K562 treated with DMSO at 1 percent for 12 hours (cell line): ENCODE data around the gene SLC35F5. TPM values are rescaled to one million over a fixed set of nuclear protein-coding genes. Genes with fewer than 3 reads are reported as not detected.

ENCODE experiments used
- total RNA-seq: library from RNA; unstranded; fragments of 300-600 nt; gene quantifications from 2 replicates; pipeline ENCODE4 v1.2.3, GENCODE V29; 2022; ENCODE audit not compliant: insufficient read depth

The SLC35F5 gene, protein sequence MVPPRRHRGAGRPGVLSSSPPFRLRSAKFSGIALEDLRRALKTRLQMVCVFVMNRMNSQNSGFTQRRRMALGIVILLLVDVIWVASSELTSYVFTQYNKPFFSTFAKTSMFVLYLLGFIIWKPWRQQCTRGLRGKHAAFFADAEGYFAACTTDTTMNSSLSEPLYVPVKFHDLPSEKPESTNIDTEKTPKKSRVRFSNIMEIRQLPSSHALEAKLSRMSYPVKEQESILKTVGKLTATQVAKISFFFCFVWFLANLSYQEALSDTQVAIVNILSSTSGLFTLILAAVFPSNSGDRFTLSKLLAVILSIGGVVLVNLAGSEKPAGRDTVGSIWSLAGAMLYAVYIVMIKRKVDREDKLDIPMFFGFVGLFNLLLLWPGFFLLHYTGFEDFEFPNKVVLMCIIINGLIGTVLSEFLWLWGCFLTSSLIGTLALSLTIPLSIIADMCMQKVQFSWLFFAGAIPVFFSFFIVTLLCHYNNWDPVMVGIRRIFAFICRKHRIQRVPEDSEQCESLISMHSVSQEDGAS
- total RNA-seq = 5.9 and 24.1 TPM in 2 replicates

DNA sequence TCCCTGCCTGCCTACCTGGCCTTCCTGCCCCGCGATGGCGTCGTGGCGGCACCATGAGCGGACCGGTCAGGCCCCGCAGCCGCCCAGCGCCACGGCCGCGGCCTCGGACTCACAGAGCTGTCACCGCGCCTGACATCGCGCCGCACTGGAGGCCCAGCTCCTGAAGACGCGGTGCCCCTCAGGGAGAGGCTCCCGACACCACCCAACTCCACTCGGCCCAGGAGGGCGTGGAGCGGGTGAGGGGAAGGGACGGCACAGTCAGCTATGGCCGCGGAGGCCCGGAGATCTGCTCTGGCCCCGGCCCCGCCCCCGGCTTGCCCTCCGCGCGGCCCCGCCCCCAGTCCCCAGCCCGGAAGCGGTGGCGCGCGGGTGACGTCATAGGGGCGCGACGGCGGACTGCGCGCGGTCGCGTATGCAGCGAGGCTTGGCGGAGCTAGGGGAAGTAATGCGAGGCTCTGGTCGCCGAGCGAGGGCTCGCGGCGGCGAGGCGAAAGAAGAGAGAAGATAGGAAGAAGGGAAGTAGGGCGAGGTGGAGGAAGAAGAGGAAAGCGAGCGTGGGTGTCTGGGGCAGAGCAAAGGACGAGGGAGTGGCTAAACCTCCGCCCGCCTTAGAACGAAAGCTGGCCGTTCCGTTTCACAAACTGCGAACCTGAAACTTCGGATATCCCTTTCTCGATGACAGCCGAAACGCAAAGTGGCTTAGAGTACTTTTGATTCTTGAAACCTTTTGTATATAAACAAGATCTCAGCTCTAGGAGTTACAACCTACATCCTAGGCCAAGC lies at the start of gene SLC35F5:
Gene SLC35F5, minus strand, starts transcription at position 288 of the 783 bp plus-strand sequence. Its CDS starts 233 bp downstream, at position 55.

Other genes starting within 250 kb of the SLC35F5 start
- gene RABL2A, start 129.4 kb downstream of the SLC35F5 start, total RNA-seq = 0.91 and 8.8 TPM in 2 replicates
- gene ACTR3, start 133.4 kb upstream of the SLC35F5 start, total RNA-seq = 95.6 and 219 TPM in 2 replicates